ENCODE measurements around the gene SHMT2.

Gene SHMT2

DNA sequence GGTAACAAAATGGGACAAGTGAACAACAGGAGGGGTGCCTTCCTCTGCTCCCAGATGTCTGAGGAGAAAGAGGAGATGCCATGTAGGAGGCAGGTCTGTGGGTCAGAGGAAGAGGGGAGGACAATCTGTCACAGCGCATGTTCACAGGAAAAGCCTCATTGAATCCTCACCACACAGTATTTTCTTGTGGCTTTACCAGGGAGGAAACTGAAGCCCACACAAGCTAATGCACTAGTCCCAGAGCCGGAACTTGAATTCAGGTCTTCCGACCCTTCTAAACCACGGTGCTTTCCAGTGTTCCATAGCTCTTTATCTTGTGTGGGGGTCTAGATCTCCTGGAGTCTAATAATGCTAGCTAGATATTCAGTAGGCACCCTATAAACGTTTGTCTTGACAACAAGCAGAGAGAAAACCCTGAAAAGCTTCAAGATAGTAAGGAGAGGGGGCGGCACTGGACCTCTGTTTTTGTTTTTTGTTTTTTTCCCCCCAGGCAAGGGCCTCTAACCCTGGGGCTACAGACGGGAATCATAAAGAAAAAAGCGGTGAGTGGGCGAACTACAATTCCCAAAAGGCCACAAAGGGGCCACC is 371 bp upstream of the SHMT2 start:
- no peak for DNase-seq

DNA sequence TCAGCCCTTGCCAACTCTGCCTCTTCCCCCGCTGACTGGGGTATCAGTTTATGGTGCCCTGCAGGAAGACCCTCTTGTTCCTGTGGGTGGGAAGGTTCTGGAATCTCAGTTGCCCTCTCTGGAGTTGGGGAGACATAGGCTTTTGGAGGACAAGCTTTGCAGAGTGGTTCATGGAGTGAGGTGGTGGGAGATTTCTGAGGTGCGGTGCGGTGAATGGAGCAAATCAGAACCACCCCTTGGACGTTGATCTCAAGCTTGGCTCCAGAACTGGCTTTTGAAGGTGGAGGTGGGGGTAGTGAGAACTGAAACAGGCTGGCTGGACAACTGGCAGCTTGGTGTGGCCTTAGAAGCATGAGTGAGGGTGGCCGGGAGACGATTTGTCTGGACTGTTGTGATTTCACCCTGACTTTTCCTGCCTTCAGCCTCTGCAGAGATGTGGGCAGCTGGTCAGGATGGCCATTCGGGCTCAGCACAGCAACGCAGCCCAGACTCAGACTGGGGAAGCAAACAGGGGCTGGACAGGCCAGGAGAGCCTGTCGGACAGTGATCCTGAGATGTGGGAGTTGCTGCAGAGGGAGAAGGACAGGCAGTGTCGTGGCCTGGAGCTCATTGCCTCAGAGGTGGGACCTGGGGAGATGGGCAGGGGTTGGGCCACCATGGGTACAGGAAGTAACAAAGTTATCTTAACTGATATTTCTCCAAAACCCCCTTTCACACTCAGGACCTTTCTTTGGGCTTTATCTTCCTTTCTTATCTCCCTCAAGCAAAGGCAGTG is 1.1 kb downstream of the SHMT2 start:
- DNase-seq: no peak

DNA sequence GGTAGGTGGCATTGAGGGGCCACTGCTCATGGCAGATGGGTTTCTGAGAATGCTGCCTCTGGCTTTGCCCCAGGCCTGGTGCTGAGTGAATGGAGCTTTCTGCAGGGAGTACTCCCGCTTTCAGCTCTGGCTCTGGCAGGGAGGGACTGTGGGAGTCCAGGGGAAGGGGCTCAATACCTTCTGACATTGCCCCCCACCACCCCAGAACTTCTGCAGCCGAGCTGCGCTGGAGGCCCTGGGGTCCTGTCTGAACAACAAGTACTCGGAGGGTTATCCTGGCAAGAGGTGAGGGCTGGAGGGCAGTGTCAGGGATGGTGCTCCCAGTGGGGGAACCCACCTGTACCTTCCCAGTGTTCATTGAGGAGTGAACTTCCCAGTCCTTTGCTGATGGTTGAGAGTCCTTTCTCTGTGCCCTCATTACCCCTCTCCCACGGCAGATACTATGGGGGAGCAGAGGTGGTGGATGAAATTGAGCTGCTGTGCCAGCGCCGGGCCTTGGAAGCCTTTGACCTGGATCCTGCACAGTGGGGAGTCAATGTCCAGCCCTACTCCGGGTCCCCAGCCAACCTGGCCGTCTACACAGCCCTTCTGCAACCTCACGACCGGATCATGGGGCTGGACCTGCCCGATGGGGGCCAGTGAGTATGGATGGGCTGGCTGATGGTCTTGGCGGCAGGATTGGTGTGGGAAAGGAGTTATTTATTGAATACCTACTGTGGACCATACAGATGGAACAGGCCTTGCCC is 1.9 kb downstream of the SHMT2 start:
- no peak for DNase-seq

DNA sequence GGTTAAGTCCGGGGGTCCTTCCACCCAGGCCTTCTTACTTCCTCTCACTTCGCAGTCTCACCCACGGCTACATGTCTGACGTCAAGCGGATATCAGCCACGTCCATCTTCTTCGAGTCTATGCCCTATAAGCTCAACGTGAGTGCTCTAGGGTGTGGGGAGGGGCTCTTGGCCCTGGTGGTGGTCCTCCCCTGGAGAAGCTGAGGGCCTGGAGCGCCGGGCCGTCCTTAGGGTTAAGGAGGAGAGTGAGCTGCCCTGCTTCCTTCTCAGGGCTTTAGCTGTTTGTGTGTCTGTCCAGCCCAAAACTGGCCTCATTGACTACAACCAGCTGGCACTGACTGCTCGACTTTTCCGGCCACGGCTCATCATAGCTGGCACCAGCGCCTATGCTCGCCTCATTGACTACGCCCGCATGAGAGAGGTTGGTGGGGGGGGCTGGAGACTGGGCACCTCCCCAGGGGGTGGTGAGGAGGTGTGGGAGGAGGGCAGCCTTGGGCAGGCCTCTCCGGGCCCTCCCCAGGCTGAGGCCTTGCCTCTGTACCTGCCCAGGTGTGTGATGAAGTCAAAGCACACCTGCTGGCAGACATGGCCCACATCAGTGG is 2.7 kb downstream of the SHMT2 start:
- DNase-seq: no peak

DNA sequence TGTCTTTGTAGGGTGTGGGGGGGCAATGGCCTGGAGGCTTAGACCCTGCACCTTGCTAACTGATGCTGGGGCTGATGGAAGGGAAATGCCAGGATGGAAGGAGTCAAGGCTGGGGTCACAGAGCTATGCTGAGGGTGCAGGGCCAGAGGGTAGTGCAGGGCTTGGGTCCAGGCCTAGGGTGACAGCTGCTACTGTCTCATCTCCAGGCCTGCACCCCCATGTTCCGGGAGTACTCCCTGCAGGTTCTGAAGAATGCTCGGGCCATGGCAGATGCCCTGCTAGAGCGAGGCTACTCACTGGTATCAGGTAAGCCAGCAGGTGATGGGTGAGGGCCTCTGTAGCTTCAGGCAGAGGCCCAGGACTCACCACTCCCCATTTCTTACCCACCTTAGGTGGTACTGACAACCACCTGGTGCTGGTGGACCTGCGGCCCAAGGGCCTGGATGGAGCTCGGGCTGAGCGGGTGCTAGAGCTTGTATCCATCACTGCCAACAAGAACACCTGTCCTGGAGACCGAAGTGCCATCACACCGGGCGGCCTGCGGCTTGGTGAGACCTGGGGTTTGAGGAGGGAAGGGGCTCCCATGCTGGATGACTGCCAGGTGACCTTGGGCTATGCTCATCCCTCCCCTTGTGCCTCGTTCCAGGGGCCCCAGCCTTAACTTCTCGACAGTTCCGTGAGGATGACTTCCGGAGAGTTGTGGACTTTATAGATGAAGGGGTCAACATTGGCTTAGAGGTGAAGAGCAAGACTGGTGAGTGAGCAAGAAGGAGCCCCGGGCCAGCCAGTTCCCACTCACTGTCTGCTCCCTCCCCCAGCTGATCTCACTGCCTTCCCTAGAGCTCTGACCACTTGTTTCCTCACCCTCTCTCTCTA is 4.1 kb downstream of the SHMT2 start:
- DNase-seq: no peak

DNA sequence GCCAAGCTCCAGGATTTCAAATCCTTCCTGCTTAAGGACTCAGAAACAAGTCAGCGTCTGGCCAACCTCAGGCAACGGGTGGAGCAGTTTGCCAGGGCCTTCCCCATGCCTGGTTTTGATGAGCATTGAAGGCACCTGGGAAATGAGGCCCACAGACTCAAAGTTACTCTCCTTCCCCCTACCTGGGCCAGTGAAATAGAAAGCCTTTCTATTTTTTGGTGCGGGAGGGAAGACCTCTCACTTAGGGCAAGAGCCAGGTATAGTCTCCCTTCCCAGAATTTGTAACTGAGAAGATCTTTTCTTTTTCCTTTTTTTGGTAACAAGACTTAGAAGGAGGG is 4.7 kb downstream of the SHMT2 start:
- DNase-seq: no peak

DNA sequence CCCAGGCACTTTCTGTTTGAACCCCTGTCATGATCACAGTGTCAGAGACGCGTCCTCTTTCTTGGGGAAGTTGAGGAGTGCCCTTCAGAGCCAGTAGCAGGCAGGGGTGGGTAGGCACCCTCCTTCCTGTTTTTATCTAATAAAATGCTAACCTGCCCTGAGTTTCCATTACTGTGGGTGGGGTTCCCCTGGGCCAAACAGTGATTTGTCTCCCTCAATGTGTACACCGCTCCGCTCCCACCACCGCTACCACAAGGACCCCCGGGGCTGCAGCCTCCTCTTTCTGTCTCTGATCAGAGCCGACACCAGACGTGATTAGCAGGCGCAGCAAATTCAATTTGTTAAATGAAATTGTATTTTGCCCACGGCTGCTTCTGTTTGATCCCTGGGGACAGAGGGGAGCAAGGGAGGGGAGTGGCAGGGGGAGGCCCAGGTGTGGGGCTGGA is 5.1 kb downstream of the SHMT2 start:
- DNase-seq: no peak

DNA sequence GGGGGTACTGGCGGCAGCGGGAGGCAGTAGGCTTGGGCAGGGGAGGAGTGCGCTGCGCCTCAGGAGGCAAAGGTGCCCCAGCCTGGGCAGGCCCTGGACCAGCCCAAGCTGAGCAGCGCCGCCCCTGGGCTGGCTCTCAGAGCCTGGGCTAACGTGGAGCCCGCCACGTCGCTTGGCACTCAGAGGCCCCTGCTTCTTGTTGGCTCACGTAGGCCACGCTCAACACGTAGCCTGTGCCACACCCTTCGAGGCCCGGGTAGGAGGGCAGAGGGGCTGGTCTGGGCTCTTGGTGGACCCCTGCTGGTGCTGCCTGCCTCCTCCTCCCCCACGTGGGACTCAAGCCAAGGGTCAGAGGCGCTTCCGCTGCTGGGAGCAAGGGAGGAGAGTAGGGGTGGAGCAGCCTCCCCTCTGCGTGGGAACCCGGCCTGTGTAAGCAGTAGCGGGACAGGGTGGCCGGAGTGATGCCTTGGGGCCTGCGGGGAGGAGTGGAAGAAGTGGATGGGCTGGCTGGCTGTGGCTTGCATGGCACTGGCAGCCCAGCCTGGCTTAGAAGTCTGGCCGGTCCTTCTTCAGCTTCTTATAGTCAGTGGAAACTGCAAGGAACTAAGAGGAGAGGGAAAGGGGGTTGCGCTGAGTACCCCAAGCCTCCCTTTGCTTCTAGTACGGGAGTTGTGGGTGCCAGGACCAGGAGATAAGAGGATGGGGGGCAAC is 5.7 kb downstream of the SHMT2 start:
- DNase-seq: no peak

DNA sequence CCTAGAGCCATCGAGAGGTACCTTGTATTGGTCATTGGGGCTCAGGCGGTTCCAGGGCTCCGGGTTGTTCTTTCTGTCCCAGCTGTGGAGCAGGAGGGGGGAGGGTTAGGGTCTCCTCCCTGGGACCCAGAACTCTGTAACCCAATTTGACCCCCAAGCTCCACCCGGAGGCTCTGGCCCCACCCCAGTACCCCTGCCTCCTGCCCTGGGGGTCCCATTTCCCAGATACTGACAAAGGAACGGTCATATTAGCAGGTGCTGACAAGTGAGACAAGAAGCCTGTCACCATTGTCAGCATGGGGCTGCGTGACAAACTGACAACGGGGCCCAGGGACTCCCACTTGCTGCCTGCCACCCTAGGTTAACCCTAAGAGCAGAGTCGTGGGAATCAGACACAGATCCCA is 6.2 kb downstream of the SHMT2 start:
- no peak for DNase-seq

DNA sequence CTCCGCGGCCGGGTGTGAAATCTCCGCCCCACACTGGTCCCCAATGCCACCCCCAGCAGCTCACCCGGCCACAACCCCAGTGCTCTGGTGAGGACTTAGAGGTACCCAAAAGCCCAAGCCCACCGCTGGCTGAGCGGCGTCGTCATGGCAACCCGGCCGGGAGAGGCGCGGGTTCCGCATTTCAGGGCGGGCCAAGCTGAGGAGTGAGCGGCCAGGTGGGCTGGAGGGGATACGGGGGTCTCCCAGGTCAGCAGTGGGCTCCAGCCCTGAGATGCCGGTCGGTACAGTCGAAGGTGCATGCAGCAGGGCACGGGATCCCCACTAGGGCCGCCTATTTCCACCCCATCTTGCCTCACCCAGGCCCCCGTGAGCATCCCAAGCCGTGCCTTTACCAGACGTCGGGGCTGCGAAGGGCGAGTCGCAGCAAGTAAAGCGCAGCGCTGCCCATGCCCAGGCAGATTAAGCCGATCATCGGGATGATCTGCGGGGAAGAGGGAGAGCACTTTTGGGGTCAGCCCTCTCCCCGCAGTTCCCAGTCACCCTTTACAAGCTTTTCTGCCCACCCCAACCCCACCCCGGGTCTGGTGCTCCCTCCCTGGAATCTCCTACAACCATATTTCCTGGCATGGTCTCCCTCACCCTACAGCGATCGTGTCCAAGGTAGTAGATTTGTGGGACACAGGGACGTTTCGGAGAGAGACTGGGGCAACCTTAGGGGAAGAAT is 6.9 kb downstream of the SHMT2 start:
- no peak for DNase-seq

DNA sequence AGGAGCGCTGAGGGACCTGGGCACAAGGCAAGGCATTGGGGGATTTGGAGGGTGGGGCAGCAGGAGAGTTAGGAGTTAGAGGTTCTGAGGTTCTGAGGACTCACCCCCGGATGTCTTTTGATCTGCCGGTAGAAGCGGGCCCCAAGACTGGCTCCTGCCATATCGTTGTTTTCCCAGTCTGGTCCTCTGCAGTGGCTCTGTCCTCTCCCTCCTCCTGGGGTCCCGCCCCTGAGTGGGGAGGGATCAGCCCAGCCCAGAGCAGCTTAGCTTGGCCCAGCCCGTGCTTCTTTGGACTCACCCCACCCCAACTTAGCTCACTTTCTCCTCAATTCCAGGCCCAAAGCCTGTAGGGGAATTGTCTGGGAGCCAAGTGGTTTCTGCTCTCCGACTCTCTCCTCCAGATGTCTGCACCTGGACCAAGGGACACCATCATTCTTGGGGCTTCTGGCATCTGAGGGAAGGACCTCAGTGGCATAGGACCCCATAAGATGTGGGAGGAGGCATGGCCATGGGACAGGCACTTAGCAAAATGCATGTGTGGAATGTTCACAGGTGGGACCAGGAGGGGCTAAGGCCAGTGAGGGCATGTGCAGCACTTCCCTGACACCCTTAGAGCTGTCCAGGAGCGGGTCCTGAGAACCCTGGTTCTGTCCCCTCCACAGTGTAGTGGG is 7.5 kb downstream of the SHMT2 start:
- no peak for DNase-seq

DNA sequence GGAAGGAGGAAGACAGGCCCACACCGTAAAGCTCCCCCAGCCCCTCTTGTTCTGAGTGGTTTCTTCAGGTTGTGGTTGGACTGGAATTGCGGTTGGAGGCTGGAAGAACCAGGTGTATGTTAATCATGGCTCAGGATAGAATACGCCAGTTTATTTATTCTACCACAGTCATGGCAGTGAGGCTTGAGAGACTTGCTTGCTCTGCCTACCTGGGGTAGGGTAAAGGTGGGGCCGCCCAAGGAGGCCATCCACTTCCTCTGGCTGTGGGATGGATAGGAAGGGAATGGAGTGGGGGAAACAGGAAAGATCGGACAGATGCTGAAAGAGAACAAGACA is 8.1 kb downstream of the SHMT2 start:
- DNase-seq: no peak

DNA sequence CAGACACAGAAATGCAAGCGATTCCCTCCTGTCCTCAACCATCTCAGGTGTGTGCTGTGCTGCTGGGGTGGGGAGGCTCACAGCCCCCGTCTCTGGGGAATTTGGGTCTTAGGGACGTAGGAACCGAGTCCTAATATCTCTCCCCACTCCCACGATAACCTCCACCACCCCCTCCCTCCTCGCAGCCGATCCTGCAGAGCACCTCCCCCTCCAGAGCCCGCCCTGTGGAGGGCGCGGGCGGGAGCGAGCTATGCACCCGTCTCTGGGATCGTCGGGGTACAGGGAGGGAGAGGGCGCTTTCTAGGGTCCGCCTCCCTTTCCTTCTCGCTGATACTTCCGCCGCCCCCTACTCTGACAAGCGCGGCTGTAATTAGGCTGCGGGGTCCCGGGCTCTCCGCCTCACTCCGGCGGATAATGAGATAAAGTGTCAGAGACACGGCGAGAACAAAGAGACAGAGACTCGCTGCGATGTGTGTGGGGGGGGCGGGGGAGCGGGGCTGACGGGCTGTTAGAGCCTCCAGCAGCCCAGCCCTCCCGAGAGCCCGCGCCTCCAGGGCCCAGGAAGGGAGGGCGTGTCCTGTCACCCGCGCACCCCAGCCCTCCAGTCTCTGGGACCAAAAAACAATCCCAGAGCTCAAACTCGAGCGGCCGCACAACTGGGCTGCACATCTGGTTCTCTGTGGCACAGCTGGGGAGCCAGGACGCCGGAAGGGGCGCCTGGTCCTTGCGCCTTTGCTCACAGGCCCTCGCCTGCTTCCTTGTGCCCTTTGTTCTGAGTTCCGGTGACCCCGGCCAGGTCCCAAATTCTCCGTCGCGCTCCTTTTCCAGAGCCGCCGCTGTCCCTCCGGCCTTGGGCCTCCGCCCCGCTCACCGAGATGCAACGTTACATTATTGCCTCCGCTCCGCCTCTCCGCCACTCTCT is 8.7 kb downstream of the SHMT2 start:
- DNase-seq: no peak

DNA sequence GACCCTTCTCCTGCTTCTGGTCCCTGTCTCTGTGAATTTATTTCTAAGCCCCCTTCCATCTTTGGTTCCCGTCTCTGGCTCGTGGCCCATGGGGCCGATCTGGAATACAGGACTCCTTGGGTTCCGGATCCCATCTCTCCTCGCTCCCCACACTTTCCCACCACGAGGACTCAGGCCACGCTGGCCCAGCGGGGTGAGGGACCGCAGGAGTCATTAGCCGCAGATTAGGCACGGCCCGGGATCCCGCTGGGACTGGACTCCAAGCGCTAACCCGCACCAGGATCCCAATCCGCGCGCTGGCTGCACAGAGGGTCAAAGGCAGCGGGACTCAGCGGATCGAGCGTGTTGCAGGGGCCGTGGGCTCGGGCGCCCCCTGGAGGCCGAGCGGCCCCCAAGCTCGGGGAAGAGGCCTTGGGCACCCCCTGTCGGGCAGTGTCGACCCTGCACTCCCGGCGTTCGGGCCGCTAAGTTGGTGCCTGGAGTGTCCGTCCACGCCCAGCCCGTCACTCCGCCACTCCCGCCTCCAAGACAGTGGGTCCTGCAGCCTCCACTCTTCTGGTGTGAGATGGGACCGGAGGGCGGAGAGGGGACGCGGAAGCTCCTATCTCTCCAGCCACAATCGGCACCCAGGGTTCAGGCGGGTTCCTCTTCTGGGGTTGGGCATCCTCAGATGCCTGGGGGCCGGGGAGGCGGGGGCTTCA is 9.5 kb downstream of the SHMT2 start:
- no peak for DNase-seq

DNA sequence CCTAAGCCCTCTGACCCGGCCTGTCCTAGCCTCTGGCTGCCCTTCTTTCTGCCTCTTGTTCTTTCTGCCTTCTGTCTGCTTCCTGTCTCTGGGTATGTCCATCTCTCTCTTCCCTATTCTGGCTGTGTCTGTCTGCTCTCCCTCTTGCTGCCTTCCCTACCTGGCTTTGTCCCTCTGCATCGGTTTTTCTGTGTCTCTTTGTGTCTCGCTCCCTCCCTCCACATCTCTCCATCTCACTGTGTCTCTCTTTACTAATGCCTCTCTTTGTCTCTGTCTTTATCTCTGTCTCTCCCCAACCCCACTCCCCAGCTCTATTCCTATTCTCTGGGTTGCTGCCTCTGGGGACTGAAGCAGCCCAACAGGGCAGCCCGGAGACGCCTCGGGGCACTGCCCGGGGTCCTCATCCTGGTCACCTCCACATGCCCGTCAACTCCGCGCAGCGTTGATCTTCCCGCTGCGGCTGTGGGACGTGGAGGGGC is 10.1 kb downstream of the SHMT2 start:
- DNase-seq: no peak

DNA sequence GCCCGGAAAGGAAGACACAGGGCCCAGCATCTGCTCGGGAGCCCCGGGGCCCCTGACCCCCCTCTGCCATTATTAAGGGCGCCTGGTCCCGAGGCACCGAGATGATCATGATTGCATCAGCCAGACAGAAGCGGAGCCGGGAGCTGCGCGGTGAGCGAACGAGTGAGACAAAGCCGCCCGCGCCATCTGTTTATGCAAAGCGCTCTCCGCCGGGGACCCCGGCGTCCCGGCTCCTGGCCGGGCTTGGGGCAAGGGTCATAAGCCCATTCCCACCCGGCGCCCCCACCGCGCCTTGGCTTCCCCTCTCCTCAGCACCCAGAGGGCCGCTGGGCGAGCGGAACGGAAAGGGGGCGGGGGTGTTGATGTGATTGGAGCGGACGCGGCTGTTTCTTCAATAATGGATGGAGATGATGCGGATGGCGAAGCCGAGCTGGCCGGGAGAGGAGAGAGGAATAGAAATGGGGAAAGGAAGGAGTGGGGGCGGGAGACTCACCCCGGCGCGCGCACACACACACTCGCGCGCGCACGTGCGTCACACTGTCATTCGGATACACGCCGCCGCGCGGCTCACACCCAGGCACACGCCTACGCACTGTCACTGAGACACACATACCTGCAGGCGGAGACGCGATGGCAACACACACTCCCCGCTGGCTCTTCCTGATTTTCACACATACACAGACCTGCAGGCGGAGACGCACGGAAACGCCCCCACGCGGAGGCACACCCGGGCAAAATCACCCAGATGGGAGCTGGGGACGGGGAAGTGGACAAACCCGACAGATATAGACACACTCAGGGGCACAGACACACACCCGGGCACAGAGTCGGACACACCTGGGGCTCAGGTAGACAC is 10.8 kb downstream of the SHMT2 start:
- DNase-seq: no peak

DNA sequence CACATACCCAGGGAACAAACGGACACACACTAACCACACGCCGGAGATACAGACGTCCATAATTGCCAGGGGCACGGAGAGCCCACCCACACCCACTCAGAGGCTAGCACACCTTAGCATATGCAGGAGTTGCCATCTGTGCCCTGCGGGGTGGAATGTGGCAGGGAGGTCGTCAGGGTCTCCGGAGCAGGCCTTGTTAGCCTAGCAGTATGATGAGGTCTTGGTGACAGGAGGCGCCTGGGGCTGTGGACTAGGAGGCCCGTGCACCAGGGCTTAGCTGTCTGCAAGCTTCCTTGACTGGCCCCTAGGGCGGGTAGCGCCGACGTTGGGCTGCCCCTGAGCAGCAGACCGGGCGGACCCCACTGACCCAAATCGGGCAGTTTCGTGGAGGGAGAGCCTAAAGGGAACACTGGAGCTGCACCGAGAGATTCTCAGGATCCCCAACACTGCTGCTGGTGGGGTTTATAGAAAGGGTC is 11.5 kb downstream of the SHMT2 start:
- DNase-seq: no peak
